NCI-H2171 (cell line): ENCODE data around the gene HOXA11.

Source experiments
- DNase-seq: peaks from one replicate; lab custom pipeline; 2025; lab: John Stamatoyannopoulos, UW

The HOXA11 gene

DNA sequence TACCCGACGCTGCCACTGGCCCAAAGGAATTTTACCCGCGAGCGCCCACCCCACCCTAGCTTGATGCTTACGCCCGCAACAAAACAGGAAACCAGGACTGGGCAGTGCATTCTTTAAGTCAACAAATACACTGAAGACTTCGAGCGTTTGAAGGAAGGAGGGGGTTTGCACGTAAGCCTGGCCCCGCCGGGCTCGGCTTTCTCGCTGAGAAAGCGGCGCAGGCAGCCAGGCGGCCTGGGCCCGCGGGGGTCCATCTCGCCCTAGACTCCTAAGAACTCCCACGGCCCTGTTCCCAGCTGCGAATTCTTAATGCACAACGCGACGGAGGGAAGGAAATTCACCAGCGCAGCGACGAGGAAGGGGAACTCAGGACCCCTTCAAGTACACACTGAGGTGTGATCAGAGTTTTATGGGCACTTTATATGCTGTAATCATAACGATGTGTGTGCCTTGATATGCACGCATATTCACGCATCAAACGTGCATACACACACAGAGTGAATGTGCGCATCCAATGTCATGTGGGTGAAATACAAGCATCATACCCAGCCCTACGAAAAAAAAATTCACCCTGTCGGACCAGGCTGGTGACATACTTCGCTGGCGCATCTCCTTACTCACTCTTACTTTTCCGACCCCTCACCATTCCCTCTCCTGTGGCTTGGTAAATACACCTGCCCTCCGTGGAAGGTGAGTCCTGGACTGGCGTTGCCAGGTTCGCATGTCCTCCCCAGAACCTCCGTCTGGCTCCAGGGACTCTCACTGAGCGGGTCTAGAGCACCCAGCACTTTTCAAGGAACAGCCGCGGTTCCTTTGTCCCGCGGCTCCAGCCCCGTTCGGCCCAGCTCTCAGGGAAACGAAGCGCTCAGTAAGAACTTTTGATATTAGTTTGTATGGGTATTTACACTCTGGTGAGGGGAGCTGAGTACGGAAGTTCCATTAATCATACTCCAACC lies 20.6 kb upstream of the HOXA11 start:
- DNase-seq: no peak

DNA sequence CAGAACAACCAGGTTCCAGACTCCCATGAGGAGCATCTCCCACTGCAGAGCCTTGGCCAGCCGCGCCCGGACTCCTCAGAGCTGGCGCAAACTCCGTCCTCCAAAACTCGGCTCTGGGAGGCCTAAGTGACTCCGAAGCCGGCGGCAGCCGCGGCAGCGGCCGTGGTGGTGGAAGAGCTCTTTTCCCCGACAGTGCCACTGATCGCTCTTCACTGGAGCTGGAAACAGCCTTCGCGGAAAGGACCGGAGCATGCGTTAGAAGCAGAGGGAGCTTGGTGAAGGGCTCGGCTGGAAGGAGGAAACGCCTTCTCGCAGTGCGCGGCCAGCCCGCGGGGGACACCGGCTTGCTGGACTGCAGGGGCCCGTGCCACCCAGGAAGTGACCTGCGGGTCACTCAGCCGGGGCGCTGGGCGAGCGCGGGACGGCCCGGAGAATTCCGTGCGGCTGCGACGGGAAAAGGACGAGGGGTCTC lies 19.9 kb upstream of the HOXA11 start:
- DNase-seq: no peak

DNA sequence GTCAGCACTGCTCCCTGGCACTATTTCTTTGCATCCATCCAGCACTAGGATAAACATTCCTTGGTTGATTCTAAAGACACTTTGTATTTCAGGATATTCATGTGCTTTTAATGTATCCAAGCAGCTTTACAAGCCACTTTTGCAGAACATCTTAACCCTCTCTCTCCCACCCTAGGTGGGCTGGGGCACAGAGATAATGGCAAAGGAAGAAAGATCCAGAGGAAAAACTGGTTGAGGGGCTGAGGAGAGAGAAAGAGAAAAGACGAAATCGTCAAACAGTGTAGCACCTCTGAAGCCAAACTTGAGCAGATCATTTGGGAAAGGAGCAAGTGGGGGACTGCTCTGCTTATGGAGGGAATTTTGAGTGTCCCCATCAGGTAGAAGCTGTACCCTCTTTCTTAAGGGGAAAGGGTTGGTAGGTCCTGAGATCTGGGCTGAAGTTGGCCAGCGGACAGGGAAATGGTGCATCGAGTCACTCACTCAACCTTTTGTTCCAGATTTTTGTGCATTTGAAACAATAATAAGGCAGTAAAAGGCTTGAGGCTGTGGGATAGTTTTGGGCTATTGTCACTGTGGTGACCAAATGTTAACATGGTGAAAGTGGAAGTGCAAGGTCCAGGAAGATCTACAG lies 19.0 kb upstream of the HOXA11 start:
- DNase-seq: no peak

DNA sequence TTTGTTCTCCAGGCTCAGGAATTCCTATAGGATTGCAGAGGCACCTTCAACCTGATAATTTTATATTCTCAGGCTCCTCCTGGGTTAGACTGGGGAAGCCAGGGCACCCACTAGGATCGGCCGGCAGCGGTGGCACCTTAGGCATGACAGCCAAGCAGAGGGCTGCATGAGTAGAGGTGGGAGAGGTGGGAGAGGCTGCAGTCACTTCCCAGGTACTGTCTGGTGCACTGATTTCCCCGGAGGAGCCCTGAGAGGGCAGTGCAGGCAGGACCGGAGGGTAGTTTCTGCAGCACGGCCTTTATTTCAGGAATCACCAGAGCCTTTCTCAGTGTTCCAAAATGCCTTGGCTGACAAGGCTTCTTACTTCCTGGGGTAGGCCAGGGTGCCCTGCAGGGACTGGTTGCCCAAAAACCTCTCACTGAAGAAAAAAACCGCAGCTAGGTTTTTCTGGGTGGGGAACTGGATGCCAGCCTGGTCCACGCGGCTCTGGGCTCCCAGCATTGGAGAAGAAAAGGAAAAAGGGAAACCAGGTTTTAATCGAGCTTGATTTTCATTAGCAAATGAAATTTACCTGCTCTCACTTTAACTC lies 18.4 kb upstream of the HOXA11 start:
- no peak for DNase-seq

DNA sequence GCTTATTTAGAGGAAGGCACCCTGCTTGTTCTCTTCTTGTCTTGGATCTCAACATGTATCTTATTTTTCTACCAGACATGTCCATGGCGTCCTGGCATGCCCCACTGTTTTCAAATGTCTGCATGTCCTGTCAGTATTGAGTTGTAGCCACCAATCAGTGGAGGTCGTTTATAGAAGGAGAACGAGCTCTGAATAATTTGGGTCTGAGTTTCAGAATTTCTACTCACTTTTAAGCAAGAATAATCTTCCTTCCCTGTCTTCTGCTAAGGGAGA lies 17.8 kb upstream of the HOXA11 start:
- DNase-seq: no peak

DNA sequence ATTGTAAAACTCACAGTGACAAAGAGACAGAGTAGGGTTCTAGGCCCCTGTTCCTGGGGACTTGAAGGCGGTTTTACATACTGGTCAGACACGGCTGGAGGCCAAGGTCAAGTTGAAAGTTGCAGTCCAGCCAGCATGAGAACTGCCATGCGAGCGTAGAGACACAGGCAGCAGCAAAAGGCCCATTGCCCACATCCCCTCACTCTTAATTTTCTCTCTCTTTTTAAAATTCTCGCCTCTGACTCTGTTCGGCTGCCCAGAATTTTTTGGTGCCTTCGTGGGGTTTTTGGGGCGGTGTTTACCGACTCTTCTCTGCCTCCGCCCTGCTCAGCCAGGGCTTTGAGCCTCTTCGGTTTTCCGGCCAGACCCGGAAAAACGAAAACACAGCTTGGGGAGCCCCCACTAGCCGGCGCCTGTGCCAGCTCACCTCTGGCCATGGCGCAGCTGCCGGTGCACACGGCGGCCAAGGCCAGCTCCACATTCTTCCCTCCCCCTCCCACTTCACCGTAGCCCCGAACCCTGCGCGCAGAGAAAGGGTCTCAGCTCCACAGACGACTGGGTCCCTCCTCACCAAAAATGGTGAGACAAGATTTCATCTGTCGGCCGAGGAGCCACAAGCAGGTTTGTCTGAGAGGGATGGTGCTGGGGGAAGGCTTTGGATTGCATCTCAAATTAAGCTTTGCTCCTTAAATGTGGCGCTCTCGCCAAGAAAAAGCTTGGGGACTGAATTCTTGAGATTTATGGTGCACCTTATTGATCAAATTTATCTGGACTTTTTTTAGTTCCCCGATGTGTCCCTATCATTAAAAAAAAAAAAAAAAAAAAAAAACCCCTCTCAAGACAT lies 17.2 kb upstream of the HOXA11 start:
- no peak for DNase-seq

DNA sequence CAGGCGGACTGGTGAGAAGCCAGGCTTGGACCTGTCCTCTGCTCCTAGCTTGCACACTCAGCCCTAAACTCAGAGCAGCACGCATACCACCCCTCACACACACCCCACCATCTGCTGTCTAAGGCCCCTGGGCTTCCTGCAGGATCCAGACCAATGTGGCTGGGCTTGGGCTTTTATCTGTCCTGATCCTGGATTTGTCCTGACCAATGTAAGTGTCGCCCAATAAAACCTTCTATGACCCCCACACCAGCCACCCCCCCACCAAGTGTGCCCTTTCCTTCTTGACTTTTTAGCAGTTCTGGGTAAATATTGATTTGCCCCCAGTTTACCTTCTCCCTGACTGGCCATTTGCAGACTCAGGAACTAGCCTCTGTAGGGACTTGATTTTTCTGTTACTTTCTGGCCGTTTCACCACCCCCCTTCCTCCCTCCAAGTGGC lies 16.6 kb upstream of the HOXA11 start:
- no peak for DNase-seq

DNA sequence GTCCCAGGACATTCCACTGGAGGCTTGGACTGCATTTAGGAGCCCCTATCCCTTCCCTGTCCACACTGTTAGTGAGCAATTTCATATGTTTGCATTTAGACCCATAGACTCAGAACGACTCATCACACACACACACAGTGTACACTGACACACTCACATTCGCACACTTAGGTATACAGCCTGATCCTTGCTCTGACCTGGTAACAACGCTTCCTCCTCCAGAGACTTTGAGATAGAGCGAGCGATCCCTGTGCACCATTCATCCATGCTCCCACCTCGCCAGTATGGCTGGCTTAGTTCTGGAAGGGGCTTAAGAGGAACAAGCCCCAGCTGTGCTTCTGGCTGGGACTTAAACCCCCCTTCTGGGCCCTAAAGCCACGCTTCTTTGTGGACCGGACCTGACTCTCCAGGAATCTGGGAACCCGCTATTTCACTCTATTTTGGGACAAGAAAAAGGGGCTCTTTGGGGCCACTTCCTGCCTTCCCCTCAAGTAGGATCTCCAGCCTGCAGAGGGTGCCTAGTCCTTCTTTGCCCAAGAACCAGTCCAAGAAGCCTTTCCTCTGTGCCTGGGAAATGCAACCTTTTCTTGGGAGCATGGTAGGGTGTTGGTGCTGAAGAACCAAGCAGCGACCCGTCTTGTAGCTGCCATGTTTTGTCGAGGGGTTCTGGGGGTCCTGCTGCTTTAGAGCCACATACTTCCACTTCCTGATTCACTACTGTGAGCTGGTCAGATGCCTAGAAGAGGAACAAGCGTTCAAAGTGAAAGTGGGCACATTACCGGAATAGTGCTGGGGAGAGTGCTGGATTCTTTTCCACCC lies 15.9 kb upstream of the HOXA11 start:
- no peak for DNase-seq

DNA sequence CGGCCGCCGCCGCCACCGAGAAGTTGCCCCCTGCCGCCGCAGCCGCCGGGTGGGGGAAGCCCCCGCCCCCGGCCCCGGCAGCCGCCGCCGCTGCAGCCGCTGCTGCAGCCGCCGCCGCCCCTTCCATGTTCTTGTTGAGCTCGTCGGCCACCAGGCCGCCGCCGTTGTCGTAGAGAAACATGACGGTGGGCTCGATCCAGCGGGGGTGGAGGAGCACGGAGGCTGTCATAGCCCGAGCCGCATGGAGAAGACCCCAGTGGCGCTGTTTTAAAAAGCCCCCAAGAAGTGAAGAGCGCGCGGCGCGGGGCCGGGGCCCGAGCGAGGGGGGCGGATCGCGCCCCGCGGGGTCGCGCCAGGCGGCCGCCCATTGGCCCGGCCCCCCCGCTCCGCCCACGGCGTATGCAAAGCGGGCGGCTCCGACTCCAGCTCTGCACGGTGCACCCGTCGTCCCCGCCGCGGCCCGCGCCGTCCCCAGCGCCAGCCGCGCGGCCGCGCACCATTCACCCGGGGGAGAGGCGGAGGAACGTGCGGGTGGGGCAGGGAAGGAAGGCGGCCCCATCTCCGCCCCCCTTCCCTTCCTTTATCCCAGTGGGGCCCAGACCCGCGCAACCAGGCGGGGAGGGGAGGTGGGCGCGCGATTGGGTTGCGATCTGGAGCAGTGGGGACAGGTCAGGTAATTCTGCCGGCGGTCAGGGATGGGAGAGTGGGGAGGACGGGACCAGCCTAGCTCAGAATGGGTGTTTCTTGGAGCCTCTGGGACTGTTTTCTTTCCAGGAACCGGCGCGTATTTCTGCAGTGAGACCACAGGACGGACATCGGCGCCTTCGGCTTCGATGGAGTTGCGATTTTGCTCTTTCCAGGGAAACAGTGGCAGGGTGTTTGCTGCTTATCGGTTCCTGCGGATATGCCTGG lies 15.1 kb upstream of the HOXA11 start, which contains the start of gene HOXA13:
TSS of gene HOXA13 (minus strand) at position 243 of the 912 bp plus-strand sequence. CDS start at position 229, 14 bp downstream.
- peak; percentile 85 for DNase-seq

DNA sequence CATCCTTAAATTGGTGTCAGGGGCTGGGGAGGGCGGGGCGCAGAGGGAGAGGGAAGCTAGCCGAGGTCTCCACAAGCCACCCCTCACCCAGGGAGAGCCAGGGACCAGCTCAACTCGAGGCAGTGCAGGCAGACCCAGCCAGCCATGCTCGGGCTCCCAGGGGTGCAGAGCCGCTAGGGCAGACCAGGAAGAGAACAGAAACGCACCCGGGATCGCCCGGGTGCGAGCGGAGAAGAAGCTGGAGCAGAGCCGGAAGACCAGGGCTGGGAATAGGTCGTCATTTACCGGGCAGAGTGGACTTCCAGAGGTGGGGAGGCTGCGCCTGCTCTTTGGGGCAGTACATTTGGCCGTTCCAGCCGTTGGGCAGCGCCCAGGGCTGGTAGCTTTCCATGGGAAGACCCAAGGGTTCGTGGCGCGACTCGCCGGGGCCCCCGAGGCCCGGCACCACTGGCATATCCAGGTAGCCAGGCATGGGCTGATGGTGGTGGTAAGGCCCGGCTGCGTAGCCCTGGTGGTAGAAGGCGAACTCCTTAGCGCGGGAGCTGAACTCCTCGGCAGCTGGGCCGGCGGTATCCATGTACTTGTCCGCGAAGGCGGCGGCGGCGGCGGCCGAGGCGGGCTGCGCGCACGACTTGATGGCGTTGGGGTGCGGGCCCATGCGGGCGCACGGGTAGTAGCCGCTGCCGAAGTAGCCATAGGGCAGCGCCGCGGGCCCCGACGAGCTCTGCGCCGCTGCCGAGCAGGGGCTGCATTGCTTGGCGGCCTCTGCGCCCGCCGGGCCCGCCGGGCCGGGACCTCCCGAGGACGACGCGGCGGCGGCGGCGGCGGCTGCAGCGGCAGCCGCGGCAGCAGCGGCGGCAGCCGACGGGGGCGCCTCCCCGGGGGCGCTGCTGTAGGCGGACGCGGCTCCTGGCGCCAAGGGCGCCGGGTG lies 14.1 kb upstream of the HOXA11 start:
- peak; percentile 20 for DNase-seq

DNA sequence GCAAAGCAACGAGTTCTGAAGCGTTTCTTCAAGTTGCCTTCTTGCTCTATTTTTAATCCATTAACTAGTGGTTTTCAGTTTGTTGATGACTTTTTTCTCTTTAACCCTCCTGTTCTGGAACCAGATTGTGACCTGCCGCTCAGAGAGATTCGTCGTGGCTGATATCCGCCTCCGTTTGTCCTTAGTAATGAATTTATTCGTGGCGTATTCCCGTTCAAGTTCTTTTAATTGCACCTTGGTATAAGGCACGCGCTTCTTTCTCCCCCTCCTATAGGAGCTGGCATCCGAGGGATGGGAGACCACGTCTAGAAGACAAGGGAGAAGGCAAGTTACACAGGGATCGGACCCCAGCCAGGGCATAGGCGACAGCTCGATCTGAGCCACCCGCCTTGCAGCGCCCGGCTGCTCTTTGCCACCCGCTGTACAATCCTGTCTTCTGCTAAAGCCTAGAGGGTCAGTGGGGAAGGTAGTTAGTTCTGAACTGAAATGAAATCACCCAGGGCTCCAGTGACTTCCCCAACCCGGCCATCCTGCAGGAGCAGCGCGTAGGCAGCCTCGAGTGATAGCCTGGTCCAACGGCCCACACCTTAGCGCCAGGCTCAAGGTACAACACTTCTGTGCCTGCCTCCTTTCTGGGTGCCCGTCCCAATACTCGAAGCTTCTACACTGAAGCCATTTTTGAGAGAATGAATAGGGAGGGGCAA lies 13.3 kb upstream of the HOXA11 start:
- no peak for DNase-seq

DNA sequence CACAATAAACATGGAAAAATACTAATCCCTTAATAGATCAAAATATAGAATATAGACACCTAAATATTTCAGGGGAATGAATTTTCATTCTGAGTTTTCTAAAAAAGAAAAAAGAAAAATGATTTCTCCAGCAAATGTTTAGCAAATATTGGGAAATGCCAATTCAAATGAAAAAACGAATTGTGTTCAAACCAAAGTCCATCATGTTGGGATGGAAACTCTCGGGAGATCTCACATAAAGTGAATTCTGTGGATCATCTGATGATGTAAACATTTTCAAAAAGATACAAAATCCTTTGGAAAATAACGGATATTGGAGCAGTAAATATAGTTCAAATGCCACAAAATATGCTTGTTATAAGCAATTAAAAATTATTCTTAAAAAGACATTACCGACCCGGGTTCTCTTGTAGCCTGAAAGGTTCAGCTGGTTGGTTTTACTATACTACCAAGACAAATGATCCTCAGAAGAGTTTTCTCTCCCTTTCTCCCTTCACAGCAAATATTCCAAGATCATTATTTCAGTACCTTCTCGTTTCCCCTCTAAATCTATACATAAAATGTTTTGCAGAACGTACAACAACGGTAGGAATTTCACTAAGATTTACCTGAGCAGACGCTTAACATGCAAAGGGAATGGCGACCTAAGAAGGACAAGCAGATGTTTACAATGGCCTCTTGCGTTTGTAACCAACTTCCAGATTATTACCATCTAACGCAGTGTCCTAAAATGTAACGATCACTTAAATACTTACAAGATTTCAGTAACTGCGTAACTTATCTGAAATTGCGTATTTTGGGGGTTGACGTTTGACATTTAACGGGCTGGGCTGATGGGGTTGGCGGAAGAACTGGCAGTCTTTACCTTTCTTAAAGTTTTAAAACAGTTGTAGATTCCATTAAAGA lies 12.4 kb upstream of the HOXA11 start:
- no peak for DNase-seq

DNA sequence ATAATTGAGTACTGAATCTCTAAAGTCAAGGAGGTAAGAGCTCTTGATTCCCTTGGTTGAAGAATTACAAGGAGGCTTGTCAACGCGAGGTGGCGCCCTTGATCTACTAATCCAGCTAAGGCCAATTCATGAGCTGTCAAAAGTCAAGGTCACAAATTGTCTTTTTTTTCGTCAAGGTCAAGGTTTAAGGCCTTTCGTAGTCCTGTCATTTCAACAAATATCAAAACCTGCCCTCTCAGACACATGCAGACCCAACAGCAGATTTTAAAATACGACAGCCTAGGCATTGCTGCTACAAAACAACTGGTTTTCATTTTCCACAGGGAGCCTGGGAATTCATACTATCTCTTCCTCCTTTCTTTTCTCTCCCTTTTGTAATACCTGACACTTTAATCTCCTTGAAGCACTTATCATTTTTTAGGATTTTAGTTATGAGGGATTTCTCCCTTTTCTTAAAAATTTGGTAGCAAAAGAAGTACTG lies 11.3 kb upstream of the HOXA11 start:
- peak; percentile 57 for DNase-seq

DNA sequence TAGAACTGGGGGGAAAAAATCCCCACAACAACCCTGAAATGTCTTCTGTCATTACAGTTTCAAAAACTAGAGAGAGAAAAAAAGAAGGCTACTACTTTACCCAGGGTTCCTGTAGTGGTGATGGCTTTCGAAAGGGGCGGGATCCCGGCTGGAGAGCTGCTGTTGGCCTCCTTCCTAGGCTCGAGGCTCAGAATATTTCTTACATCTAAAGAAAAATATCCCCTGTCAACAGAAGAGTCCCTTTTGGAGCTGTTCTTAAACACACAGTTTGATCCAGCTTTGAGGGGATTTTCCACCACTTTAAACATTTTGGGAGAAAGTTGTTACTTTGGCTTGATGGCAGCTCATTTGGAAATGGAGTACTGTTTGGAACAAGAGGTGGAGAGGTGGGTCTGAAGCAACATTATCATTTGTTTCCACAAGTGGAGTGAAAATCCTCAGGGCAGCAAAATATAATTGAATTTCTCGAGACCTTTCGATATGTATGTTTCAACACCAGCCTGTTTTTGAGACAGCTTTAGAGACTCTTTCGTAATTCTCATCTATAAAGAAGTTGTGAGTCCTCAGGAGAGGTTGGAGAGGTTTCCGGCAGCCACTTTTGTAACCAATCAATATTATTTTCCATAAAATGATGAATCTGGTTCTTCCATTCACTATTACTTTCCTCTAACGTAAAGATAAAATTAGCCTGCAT lies 9.8 kb upstream of the HOXA11 start:
- no peak for DNase-seq

DNA sequence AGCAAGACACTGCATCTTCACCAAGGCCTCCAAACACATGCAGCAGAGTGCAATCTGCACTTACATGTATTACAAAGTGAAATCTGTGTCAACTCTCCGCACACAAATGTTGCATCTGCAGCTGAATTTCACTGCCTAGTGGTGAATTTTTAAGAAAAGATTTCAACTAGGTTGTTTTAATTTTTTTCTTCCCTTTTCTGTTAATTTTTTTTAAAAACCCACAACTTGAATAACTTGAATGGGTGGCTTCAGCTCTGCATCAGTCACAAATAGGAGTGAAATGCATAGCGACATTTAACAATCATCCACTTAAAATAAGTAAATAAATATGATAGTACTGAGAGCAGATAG lies 8.9 kb upstream of the HOXA11 start:
- DNase-seq: no peak

DNA sequence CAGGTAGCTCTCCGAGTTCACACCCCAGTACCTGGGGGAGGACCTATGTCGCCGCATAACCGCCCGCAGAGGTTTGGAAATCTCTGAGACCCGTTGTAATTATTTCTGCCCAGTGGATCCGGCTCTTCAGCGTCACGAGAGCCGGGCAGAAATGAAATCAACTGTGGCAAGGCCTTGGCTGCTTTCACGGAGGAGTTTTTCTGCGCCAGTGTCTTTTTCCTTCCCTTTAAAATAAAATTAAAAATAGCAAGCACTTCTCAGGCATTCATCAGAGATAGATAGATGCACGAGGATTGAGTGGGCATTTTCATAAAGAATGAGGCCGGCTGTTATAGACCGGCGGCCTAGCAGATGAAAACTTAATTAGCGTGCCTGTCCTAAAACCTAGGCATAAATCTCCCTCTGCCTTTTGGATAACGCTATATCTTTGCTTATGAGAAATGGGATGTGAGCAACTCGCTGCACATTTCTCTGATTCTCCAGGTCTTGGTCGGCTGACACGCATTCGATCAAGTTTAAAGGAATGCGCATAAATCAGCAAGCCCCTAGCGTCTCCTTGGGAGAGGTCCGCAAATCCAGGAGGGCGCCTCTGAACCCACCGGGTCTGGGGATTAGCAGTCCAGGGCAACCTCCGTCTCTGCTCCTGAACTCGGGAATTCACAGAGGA lies 8.4 kb upstream of the HOXA11 start:
- DNase-seq: no peak
